ENCODE data around the gene GLE1.

The GLE1 gene

DNA sequence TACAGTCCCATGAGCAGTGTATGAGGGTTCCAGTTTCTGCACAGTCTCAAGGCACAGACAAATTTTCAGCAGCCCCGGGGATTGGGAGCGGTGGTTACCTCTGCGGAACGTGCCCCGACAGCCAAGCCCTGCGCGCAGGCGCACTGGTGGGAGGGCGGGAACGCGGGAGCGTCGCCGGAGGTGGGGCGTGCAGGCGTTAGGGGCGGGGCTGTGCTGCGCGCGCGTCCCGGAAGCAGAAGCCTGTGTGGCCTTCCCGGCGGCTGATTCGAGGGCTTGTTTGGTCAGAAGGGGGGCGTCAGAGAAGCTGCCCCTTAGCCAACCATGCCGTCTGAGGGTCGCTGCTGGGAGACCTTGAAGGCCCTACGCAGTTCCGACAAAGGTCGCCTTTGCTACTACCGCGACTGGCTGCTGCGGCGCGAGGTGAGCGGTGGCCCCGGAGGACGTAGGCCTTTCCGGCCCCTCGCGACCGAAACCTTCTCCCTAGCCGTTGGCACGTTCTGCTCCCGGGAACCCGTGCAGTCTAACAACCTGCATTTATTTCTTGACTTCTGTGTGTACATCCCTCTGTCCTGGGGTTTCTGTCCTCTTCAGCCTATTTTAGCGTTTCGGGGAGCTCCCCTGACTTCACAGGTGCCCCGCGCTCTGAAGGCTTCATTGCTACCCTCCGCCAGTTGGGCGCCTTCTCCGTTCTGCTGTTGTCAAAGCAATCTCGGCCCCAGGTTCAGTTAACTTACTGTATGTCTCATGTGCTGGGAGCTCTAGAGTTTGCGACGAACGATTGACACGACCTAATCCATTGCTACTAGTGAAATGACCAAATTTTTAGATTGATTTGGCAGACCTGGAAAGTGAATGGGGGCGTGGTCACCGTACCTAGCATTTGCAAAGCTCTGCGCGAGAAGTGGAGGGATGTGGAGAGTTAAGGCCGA lies at the start of gene GLE1:
GLE1 (plus strand) TSS at position 235 of the 929 bp plus-strand sequence; CDS start at position 322, 87 bp downstream.
- DNase-seq = peak; percentile 91

DNA sequence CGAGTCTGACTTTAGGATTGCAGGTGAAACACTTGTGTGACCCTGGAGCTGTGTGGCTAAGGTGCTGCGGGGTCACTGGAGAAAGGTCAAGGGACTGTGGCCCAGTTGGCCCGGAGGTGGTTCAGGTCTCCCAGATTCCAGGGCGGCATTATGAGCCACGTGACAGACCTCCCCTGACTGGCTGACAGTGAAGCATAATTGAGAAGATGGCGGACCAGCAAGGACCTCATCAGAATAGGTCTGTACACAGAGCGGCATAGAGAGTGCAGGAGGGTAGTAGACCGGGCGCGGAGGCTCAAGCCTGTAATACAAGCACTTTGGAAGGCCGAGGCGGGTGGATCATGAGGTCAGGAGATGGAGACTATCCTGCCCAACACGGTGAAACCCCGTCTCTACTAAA lies 49.5 kb upstream of the GLE1 start:
- DNase-seq = no peak

- DNase-seq = peak; percentile 91
These were observed 48.5 kb upstream of the GLE1 start, which contains the start of gene ODF2 for GRCh38 chr9:128455849-128456612. Gene ODF2, plus strand, starts transcription at chr9:128456006. Its CDS starts 86 bp downstream, at chr9:128456092.

DNA sequence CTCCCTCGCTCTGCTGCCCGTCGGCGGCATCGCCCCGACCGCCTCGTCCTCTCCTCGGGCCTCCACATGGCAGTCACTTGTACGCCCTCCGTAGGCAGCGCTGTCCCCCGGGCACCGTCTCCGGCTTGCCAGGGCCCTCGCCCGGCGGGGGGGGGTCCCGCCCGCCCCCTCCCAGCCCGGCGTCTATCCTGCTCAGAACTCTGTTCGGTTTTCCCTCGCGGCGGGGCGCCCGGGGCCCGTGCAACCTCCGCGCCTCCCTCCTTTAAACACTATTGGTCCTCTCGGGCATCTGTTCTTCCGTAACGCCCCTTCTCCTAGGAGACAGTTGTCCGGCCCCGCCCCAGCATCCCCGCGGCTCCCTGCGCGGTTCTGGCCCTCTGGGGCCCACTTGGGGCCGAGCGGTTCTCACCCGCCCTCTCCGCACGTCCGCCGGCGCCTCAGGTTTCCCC lies 47.9 kb upstream of the GLE1 start:
- peak; percentile 32 for DNase-seq

- DNase-seq = no peak
These were observed 47.3 kb upstream of the GLE1 start for GRCh38 chr9:128457207-128457606.

DNA sequence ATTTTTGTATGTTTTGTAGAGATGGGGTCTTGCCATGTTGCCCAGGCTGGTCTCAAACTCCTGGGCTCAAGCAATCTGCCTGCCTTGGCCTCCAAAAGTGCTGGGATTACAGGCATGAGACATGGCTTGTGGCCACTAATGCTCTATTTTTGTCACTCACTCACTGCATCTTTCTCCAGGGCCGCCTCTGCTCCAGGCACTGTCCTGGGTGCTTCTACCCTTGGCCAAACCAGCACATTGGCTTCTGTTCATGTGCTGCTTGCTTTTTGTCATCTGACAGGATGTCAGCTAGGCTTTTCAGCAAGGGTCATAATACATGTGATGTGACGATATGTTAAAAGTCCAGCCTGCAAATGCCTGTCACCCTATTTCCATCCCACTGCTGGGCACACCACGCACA lies 45.5 kb upstream of the GLE1 start:
- no peak for DNase-seq

DNA sequence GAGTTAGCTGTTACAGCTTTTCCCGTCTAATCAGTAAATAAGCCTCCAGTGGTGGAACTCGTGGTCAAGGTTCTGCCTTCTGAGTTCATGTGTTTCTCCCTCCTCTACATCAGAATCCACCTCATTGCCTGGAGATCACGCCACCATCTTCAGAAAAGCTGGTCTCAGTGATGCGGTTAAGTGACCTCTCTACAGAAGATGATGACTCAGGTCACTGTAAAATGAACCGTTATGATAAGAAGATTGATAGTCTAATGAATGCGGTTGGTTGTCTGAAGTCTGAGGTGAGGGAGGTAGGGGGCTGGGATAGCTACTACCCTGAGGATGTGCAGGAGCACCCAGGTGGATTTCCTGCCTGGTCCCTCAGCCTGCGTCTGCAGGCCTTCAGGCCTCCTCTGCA lies 35.4 kb upstream of the GLE1 start:
- no peak for DNase-seq

GRCh38 chr9:128470560-128470959 lies 34.0 kb upstream of the GLE1 start:
- DNase-seq = peak; percentile 78

- DNase-seq = no peak
These were observed 31.4 kb upstream of the GLE1 start for GRCh38 chr9:128473104-128473503.

- no peak for DNase-seq
These were observed 28.7 kb upstream of the GLE1 start for GRCh38 chr9:128475867-128476266.

- DNase-seq = no peak
These were observed 25.3 kb upstream of the GLE1 start for GRCh38 chr9:128479262-128479661.

DNA sequence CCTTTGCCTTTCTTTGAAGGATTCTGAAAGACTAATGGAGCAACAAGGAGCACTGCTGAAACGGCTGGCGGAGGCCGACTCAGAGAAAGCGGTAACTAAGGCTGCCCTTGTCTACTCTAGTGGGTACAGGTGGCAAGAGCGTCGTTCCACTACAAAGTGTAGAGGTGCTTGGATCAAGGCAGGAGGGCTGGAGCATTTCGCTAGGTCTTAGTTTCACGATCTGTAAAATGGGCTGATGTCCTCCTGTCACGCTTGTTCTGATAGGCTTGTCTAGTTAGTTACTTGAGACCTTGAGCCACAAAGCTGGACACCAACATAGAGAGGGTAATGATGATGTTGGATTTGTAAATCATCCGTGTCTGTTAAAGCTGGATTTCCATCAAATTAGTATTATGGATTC lies 23.0 kb upstream of the GLE1 start:
- no peak for DNase-seq

- no peak for DNase-seq
These were observed 22.3 kb upstream of the GLE1 start for GRCh38 chr9:128482186-128482585.

DNA sequence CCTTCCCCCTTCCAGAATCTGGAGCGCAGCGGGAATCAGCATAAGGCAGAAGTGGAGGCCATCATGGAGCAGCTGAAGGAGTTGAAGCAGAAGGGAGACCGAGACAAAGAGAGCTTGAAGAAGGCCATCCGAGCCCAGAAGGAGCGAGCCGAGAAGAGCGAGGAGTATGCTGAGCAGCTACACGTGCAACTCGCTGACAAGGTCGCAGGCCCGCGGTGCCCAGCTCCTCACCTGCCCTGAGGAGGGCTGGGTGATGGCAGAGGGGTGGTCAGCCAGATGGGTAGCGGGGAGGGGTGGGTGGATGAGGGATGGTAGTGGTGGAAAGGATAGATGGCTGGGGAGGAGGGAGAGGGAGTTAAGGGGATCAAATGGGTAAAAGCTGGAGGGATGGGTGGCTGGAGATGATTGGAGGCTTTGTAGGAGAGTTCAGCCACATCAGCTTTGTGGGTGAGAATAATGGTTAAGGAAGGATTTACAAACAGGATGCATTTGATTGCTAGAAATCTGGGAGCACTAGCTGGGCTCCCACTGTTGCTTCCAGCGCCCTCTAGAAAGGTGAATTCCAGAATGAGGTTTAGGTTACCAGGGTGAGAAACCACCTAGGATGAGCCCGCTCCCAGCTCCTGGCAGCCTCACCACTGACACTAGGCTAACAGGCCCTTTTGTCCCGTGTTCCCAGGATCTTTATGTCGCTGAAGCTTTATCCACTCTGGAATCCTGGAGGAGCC lies 19.7 kb upstream of the GLE1 start:
- no peak for DNase-seq

DNA sequence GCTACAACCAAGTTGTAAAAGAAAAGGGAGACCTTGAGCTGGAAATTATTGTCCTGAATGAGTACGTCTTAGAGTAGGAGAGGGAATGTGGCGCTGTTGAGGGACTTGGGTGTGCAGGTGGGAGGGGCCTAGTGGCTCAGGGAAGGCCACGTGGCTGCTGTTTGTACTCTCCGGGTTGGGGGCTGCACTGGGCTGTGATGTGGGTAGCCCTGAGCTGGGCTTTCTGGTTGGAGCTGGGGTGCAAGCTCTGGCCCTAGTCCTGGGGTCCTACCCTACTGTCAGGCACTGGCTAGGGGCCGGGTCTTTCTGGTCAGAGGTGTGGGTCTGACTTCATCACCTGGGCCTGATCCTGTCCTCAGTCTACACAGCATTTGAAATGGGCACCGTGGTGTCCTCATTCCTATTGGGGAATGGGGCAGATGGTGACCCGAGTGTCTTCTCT lies 19.1 kb upstream of the GLE1 start:
- no peak for DNase-seq

GRCh38 chr9:128486201-128486600 lies 18.3 kb upstream of the GLE1 start:
- no peak for DNase-seq

DNA sequence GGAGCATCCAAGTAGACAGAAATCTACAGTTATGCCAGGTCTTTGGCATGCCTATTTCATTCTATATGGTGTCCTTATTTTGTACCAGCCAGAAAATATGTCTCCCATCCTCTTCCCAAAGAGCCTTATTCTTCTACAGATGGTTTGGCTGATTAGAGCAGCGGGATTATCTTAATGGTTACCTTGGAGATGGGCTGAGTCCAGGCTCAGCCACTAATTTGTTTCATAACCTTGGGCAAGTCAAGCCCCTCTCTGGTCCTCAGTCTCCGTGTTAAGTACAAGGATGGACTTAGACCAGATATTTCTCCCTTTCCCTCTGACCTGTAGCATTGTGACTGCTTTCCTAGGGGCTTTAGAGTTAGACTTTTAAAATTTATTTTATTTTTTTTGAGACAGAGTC lies 11.1 kb upstream of the GLE1 start:
- no peak for DNase-seq

DNA sequence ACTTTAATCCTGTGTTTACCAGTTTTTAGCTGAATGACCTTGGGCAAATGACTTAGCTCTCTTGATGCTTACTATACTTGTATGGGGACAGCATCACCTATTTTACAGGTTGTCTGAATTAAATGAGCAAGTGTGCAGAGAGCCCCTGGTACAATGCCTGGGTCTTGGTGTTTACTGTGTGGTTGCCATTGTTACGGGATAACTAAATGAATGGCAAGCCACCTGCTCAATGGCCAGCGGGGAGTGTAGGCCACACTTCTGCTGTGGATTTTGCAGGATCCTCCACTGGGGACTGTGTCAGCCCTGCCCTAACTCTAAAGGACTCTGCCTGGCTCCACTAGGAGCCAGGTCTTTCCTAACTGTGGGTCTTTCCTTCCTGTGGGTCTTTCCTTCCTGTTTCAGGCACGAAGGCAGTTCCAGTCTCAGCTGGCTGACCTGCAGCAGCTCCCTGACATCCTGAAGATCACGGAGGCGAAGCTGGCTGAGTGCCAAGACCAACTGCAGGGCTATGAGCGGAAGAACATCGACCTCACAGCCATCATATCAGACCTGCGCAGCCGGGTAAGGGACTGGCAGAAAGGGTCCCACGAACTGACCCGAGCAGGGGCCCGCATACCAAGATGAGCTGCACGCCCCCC lies 10.3 kb upstream of the GLE1 start:
- DNase-seq = peak; percentile 95

DNA sequence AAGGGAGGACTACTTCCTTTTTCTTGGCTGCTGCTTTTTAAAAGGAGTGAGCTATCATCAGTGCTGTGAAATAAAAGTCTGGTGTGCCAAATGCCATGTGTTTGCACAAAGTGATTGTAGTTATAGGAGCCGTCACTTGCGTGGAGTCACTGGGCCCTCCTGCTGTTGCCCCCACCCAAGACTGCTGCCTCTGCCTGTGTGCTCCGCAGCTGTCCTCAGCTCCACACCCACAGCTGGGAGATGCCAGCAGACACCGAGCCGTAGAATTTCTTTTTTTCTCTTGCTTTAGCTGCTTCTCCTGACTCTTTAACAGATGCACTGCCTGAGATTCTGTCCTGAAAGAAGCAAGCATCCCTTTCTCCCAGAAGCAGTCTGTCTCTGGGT lies 9.8 kb upstream of the GLE1 start:
- no peak for DNase-seq

- no peak for DNase-seq
These were observed 9.2 kb upstream of the GLE1 start for GRCh38 chr9:128495296-128495695.

- DNase-seq = no peak
These were observed 8.6 kb upstream of the GLE1 start for GRCh38 chr9:128495804-128496417.
